Tibial artery (tissue), 4 donors: ENCODE results near the gene TTLL7.

Source experiments
- DNase-seq, 2 donors: peaks; one replicate each; pipeline ENCODE4 v3.0.0-alpha.2; 2019
- H3K27ac ChIP-seq, 2 donors: fragments of 200-600 bp; sonication (generic) in 1 of 2; 1 replicate in 1 of 2; 2 replicates in 1 of 2; pipeline ENCODE4 v1.5.1; 2018 to 2019; ENCODE audit warnings: mild to moderate bottlenecking in 1 of 2
- H3K27me3 ChIP-seq, 2 donors: fragments of 200-600 bp; sonication (generic) in 1 of 2; one replicate each; pipeline versions ENCODE4 v1.5.1 to v1.6.0; 2016 to 2019
- H3K36me3 ChIP-seq, 3 donors: fragments of 200-600 bp; sonication (generic) in 2 of 3; one replicate each; pipeline ENCODE4 v1.5.1; 2016 to 2019; ENCODE audit warnings: mild to moderate bottlenecking in 2 of 3
- H3K4me1 ChIP-seq, 4 donors: fragments of 200-600 bp; sonication (generic) in 2 of 4; 1 replicate in 3 of 4; 2 replicates in 1 of 4; pipeline ENCODE4 v1.5.1; 2016 to 2019
- H3K4me3 ChIP-seq, 2 donors: fragments of 200-600 bp; sonication (generic) in 1 of 2; 1 replicate in 1 of 2; 2 replicates in 1 of 2; pipeline ENCODE4 v1.5.1; 2018 to 2019; ENCODE audit warnings: mild to moderate bottlenecking in 2 of 2
- H3K9me3 ChIP-seq, 3 donors: fragments of 200-600 bp; sonication (generic) in 1 of 3; one replicate each; pipeline ENCODE4 v1.5.1; 2016 to 2019
- intact Hi-C: fragments of 100-400 bp; cut with DNase I; formaldehyde crosslinking; loops from one replicate; pipeline ENCODE4 v1.15.0; 2023; ENCODE audit warnings: low total_unique reads
- TF ChIP-seq, protein P1 (sequence below), 2 experiments: fragments of 200-600 bp in 1 of 2; fragments of 450-650 bp in 1 of 2; IDR thresholded peaks; one replicate each; pipeline ENCODE4 v1.5.1; 2017 to 2019; ENCODE audit warnings: antibody characterized with exemption in 2 of 2, mild to moderate bottlenecking in 1 of 2, moderate library complexity in 1 of 2

TTLL7 gene

GRCh38 chr1:83931658-83932253, 67.2 kb downstream of the TTLL7 start:
- intact Hi-C loops: loop anchor here (5.0 to 10.0 kb wide), 3 partner anchors 63 to 503 kb away; partner anchors contain the start of gene TTLL7
- peak overlapping the region in 1 of 2 donors; percentile 16 for H3K27ac ChIP-seq
- H3K4me1 ChIP-seq: peaks cover 0 to 49% (median 0%) of the 10 kb centered on the region in 4 donors
- no peaks in the 10 kb centered on the region for H3K9me3 ChIP-seq
- H3K36me3 ChIP-seq: peaks cover 0 to 6% (median 0%) of the 10 kb centered on the region in 3 donors
- no peak overlapping the region for H3K4me3 ChIP-seq
- no peaks in the 10 kb centered on the region for H3K27me3 ChIP-seq
- TF ChIP-seq, protein P1, sequence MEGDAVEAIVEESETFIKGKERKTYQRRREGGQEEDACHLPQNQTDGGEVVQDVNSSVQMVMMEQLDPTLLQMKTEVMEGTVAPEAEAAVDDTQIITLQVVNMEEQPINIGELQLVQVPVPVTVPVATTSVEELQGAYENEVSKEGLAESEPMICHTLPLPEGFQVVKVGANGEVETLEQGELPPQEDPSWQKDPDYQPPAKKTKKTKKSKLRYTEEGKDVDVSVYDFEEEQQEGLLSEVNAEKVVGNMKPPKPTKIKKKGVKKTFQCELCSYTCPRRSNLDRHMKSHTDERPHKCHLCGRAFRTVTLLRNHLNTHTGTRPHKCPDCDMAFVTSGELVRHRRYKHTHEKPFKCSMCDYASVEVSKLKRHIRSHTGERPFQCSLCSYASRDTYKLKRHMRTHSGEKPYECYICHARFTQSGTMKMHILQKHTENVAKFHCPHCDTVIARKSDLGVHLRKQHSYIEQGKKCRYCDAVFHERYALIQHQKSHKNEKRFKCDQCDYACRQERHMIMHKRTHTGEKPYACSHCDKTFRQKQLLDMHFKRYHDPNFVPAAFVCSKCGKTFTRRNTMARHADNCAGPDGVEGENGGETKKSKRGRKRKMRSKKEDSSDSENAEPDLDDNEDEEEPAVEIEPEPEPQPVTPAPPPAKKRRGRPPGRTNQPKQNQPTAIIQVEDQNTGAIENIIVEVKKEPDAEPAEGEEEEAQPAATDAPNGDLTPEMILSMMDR (IDR thresholded peaks at IDR 0.05): peak; percentile 70 to 80
- DNase-seq: no peak

GRCh38 chr1:83929184-83929583, 69.7 kb downstream of the TTLL7 start:
- H3K36me3 ChIP-seq: peaks cover 0 to 16% (median 11%) of the 10 kb centered on the region in 3 donors
- intact Hi-C loops: no loop called here
- peak in 1 of 2 donors; percentile 22 for DNase-seq
- H3K4me1 ChIP-seq: peaks cover 0 to 49% (median 0%) of the 10 kb centered on the region in 4 donors
- no peak overlapping the region for H3K27ac ChIP-seq
- no peak overlapping the region for H3K4me3 ChIP-seq
- TF ChIP-seq, protein P1 (IDR thresholded peaks at IDR 0.05): no peak
- H3K9me3 ChIP-seq: no peaks in the 10 kb centered on the region
- no peaks in the 10 kb centered on the region for H3K27me3 ChIP-seq

- TF ChIP-seq, protein P1 (IDR thresholded peaks at IDR 0.05): no peak
- peaks cover 0 to 20% (median 16%) of the 10 kb centered on the region in 3 donors for H3K36me3 ChIP-seq
- H3K4me1 ChIP-seq: peaks cover 0 to 42% (median 0%) of the 10 kb centered on the region in 4 donors
- intact Hi-C loops: no loop called here
- no peak for DNase-seq
- H3K27ac ChIP-seq: peak overlapping the region in 1 of 2 donors; percentile 0
- H3K4me3 ChIP-seq: no peak overlapping the region
- no peaks in the 10 kb centered on the region for H3K9me3 ChIP-seq
- H3K27me3 ChIP-seq: no peaks in the 10 kb centered on the region
Measured at GRCh38 chr1:83928396-83928795, 70.5 kb downstream of the TTLL7 start.

DNA sequence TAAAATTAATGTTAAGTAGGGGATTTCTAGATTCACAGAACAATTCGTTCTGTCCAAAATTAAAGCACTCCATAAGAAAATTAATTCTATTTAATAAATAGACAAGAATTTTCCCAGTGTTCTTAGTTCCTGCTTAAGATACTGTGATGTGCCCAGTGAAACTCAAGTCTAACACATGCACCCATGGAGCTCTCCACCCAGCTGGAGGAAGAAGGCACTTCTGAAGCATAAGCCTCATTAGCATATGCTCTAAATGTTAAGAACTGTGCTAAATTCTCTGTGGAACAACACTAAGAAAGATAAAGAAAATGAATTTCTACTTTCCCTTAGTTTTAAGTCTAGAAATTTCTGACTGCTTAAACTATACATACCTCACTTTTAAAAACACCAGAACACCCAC, 71.2 kb downstream of the TTLL7 start:
- Histone ChIP-seq H3K36me3 (peaks cover 0 to 16% (median 14%) of the 10 kb centered on the region in 3 donors), H3K27ac (peak overlapping the region in 1 of 2 donors; percentile 0), H3K9me3 (no peaks in the 10 kb centered on the region), H3K4me1 (peaks cover 0 to 35% (median 0%) of the 10 kb centered on the region in 4 donors), H3K27me3 (no peaks in the 10 kb centered on the region), H3K4me3 (no peak overlapping the region)
- no peak for DNase-seq
- intact Hi-C loops: no loop called here
- TF ChIP-seq, protein P1 (IDR thresholded peaks at IDR 0.05): no peak

GRCh38 chr1:83927061-83927460, 71.9 kb downstream of the TTLL7 start:
- Histone ChIP-seq H3K27me3 (no peaks in the 10 kb centered on the region), H3K4me3 (no peak overlapping the region), H3K4me1 (peaks cover 0 to 32% (median 0%) of the 10 kb centered on the region in 4 donors), H3K9me3 (no peaks in the 10 kb centered on the region), H3K36me3 (peaks cover 0 to 18% (median 16%) of the 10 kb centered on the region in 3 donors), H3K27ac (no peak overlapping the region)
- TF ChIP-seq, protein P1 (IDR thresholded peaks at IDR 0.05): no peak
- no peak for DNase-seq
- intact Hi-C loops: no loop called here
